8988T (cell line): ENCODE measurements around the gene ARHGEF19.
A peak's percentile ranks its signal among the peaks of the same experiment; 100 is the strongest.
"Not testable (repeated sequence)": the region's sequence is repeated elsewhere in the genome, so short reads cannot be mapped to it uniquely, and the experiment has no call there.

Source experiments
- DNase-seq: peaks from one replicate; pipeline ENCODE4 v3.0.0; 2011

Gene ARHGEF19

GRCh38 chr1:16163608-16164212 is 48.7 kb downstream of the ARHGEF19 start:
- not testable (repeated sequence) for DNase-seq

- no peak for DNase-seq
Measured at GRCh38 chr1:16162163-16162822, 50.2 kb downstream of the ARHGEF19 start.

GRCh38 chr1:16161717-16162116 is 50.7 kb downstream of the ARHGEF19 start:
- DNase-seq: no peak

GRCh38 chr1:16158993-16159831 is 53.2 kb downstream of the ARHGEF19 start:
- DNase-seq: no peak

DNA sequence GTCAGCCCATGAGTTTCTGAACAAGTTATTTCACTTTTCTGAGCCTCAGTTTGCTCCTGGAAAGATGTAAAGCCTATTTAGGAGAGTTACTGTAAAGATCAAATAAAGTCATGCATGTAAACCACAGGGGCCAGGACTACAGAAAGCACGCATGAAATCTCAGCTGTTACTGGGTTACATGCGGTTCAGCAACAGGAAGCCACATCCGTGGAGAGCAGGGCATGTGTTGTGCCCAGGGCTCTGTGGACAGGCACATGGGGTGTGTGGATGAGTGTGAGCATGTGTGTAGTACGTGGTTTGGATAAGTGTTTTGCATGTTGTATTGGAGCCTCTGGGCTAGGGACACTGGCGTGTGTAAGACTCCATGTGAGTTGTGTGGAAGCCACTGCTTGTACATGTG is 54.4 kb downstream of the ARHGEF19 start:
- no peak for DNase-seq

- no peak for DNase-seq
Measured at GRCh38 chr1:16156848-16157495, 55.5 kb downstream of the ARHGEF19 start.

GRCh38 chr1:16155537-16156410 is 56.7 kb downstream of the ARHGEF19 start, which contains the start of gene EPHA2:
EPHA2 (minus strand) TSS chr1:16156069; CDS start chr1:16155932, 137 bp downstream.
- DNase-seq: peak; percentile 80

GRCh38 chr1:16153999-16154673 is 58.3 kb downstream of the ARHGEF19 start:
- no peak for DNase-seq

DNA sequence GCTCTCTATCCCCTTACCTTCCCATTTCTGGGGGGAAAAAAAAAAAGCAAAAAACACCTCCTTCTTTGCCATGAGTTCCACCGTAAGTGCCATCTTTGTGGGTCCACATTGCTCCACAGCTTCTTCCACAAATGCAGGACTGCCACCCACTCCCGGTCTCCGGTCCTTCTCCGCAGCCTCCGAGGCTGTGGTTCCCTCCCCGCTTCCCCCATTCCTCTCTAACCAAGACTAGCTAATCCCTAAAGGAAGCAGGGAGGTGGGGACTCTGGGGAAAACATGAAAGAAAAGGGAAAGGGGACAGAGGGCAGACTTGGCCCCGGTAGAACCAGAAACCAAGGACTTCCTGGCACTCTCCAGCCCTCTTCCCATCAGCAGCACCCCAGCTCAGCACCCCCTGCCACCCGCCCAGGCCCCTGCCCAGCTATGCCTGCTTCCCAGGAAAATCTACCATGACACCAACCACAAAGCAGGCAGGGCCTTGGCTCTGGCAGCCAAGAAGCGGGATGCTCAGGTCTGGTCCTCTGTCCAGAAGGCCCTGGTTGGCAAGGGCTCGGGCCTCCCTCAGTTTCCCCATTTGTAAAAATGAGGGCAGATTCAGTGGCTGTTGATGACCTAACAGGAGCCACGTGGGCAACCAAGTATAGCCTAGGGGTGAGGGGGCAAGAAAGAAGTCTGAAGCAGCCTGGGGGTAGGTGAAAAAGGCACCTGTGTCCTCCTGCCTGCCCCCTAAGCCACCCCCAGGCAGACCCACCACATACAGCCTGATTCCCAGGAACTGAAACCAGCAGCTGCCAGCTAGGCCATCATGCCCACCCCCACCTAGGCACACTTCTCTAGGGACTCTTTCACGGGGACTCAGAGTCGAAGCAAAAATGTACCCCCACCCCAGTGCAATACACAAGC is 59.1 kb downstream of the ARHGEF19 start:
- no peak for DNase-seq

- no peak for DNase-seq
Measured at GRCh38 chr1:16152481-16153087, 59.9 kb downstream of the ARHGEF19 start.

DNA sequence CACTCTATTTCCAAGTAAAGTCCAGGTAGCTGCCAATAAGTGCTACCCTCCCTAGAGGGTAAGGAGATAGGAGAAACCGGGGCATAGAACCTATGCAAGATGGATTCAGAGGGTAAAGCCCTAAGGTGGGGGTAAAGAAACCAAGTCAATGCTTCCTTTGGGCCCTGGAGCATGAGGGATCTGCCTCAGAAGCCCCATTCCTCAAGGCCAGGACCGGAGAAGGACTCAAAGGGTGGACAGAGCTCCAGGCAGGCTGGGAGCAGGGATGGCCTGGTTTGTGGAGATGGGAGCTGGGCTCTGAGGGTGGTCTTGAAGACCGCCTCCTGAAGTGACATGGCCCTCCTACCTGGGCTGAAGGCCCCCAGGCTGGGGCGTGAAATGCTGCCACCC is 60.5 kb downstream of the ARHGEF19 start:
- DNase-seq: no peak

DNA sequence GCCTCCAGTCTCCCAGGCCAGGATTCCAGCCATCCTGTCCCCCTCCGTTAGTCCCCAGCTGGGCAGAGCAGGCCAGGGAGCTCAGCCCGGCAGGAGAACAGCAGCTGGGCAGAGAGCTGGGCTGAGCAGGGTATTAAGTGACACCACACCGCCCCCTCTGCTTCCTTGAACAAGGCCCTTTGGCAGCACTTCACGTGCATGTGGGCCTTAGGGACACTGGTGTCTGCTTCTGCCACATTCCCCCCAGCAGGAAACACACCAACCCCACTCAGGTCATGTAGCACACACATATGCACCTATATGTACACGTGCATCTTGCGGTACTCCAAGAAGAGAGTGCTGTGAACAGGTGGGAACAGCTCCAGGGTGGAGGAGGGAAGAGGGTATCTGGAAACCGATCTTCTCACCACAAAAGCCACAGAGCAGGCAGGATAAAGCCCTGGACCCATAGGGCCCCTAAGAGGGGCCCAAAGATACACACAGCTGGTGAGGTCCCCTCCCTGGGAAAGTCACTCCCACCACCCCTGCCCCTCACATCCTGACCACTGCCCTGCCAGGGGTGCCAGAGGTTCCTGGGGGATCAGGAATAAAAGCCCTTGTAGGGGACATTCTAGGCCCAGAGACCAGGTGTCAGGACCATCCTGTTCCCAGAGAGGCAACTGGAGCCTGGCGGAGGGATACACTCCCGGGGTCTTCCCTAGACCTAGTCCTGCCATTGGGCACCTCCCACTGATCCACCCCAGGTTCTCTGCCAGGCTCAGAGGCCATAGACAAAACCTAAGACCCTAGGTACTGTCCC is 61.1 kb downstream of the ARHGEF19 start:
- DNase-seq: no peak

DNA sequence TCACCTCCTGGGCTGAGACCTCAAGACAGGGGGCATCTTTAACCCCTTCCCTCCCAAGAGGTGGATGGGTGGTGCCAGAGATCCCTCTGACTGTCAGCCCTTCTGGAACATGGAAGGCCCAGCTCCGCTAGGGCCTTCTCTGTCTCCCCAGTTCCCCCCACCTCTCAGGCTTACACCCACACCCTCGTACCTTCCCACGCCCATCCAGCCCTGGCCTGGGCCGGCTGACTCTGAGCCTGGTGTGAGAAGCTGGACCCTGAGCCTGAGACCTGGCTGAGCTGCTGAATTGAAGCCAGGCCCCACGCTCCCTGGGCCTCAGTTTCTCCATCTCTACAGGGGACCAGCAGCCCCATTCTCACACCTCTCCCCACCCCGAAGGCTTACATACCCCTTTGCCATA is 61.9 kb downstream of the ARHGEF19 start:
- no peak for DNase-seq

DNA sequence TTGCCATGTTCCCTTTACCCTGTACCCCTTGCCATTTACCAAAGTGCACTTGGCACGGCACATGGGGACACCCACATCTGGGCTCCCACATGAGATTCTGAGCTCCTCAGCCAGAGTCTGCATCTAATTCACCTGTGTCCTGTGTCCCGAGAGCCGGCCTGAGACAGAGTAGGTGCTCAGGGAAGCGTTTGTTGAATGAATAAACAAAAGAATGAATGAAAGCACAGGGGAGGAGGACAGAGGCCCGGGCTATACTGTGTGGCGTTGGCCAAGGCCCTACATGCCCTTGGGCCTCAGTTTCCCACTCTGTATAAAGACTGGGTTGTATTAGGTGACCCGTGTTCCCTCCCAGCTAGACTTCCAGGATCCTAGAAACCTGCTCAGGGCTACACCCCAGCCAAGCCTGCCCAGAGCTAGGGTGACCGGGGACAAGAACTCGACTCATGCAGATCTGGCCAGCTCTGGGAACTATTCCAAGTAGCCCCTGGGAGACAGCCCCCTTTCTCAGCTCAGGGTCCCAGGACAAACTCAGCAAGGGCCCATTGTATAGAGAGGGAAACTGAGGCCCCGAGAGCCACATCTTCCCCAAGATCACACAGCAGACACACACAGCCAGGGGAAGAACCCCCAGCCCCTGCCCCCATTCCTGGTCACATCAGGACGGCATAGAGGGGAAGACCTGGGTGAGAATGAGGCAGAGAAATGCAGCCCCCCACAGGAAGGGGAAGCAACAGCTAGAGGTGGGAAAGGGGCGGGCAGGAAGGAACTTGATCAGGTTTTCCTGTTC is 62.6 kb downstream of the ARHGEF19 start:
- DNase-seq: no peak

DNA sequence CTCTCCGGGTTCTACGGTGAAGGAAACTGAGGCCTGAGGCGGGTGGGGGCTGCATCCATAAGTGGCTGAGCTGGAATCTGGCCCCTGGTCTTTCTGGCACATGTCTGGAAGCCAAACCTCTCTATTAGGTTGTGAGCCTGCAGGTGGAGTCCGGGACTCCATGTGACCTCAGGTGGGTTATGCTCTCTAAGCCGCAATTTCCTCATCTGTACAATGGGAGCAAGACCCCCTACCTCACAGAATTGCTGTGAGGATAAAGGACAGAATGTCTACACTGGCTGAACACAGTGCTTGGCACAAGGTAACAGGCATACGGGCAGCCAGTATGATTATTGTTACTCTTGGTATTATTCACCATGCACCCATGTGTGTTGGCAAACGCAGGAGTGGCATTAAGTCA is 63.3 kb downstream of the ARHGEF19 start:
- no peak for DNase-seq

GRCh38 chr1:16148329-16149092 is 63.9 kb downstream of the ARHGEF19 start:
- DNase-seq: no peak
